HG03520 (cell line): Measurements from ENCODE around the gene ZNF608.

ENCODE experiments used
- ATAC-seq: cut with Tn5 transposase; IDR thresholded peaks from one replicate; pipeline ENCODE4 v1.9.1; 2021; ENCODE audit warnings: mild to moderate bottlenecking, moderate library complexity; ENCODE audit not compliant: unreplicated experiment

Gene ZNF608

GRCh38 chr5:124697501-124697900, 48.9 kb downstream of the ZNF608 start:
- ATAC-seq = no peak

DNA sequence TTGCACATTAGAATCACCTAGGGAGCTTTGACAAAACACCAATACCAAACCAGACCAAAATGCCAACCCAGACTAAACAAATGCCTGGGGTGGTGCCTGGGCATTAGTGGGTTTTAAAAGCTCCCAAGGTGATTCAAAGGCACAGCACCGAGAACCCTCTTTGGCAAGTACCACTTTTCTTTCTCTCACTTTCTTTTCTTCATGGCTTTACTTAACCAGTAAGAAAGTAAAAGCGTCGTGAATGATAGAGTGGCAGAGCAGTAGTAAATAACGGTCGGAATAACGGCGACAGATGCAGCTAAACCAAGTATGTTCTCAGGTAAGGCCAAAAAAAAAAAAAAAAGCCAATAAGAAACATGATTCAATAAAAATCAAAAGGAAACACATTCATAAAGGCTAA, 49.5 kb downstream of the ZNF608 start:
- ATAC-seq = no peak
